Hematopoietic multipotent progenitor cell treated with erythropoietin and hydrocortisone succinate and interleukin-3 and kit ligand, for 15 days (in vitro differentiated cells): Measurements from ENCODE around the gene TSSK2.
"Not testable (repeated sequence)": the region's sequence is repeated elsewhere in the genome, so short reads cannot be mapped to it uniquely, and the experiment has no call there.

Source experiments
- DNase-seq: peaks from one replicate; pipeline ENCODE4 v3.0.0-alpha.2; 2015; ENCODE audit warnings: low spot score

Gene TSSK2

GRCh38 chr22:19130959-19131684 lies at the start of gene TSSK2:
Gene TSSK2 (plus strand): TSS chr22:19131308. CDS start chr22:19131400, 92 bp downstream.
- DNase-seq = no peak

DNA sequence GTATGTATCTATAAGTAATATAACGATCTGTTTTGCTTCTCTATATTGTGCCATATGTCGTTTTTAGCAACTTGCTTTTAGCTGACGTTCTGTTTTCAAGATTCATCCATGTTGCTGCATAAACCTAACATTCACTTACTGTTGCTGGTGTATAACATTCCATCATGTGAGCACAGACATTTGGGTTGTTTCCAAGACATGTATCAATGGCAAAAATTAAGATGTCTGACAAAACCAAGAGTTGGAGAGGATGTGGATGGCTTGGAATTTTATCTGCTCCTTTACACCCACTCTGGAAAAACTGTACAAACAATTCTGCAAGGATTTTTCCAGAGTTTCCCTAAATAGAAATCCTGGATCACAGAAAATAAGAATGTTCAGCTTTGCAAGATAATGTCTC lies 49.8 kb upstream of the TSSK2 start:
- no peak for DNase-seq

DNA sequence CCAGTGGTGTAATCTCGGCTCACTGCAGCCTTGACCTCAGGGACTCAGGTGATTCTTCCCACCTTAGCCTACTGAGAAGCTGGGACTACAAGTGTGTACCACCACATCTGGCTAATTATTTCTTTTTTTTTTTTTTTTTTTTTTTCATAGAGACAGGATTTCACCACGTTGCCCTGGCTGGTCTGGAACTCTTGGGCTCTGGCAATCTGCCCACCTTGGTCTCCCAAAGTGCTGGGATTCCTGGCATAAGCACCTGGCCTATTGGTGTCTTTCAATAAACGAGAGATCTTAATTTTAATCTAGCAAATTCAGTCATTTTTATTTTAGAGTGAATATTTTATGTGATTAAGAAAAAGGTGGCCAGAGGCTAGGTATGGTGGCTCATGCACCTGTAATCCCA lies 49.0 kb upstream of the TSSK2 start:
- no peak for DNase-seq

- no peak for DNase-seq
Measured at GRCh38 chr22:19082793-19083192, 48.3 kb upstream of the TSSK2 start.

DNA sequence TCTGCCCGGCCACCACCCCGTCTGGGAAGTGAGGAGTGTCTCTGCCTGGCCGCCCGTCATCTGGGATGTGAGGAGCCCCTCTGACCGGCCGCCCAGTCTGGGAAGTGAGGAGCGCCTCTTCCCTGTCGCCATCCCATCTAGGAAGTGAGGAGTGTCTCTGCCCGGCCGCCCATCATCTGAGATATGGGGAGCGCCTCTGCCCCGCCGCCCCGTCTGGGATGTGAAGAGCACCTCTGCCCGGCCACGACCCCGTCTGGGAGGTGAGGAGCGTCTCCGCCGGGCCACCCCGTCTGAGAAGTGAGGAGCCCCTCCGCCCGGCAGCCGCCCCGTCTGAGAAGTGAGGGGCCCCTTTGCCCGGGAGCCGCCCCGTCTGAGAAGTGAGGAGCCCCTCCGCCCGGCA lies 47.0 kb upstream of the TSSK2 start:
- DNase-seq = not testable (repeated sequence)

GRCh38 chr22:19084586-19084985 lies 46.5 kb upstream of the TSSK2 start:
- not testable (repeated sequence) for DNase-seq

GRCh38 chr22:19085233-19085718 lies 45.8 kb upstream of the TSSK2 start:
- peak; percentile 26 for DNase-seq

- DNase-seq = no peak
Measured at GRCh38 chr22:19086417-19086816, 44.7 kb upstream of the TSSK2 start.

DNA sequence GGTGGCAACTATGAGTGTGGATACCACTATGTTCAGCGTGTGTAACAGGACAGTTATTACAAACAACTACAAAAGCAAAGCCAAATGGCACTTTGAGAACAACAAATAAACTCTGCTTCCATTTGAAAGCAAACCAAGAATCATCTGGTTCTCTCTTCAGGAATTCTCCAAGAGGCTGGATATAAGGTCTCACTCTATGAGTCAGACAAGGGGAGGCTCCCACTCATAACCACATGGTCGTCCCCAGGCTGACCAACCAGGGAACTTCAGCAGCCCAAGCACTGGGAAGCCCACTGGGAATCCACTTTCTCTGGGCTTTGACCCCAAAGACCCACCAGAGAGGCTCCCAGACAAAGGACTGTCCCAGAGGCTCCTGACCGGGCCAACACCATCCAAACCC lies 44.2 kb upstream of the TSSK2 start:
- DNase-seq = no peak

- no peak for DNase-seq
Measured at GRCh38 chr22:19088866-19089595, 42.1 kb upstream of the TSSK2 start.

GRCh38 chr22:19090183-19090582 lies 40.9 kb upstream of the TSSK2 start:
- no peak for DNase-seq

DNA sequence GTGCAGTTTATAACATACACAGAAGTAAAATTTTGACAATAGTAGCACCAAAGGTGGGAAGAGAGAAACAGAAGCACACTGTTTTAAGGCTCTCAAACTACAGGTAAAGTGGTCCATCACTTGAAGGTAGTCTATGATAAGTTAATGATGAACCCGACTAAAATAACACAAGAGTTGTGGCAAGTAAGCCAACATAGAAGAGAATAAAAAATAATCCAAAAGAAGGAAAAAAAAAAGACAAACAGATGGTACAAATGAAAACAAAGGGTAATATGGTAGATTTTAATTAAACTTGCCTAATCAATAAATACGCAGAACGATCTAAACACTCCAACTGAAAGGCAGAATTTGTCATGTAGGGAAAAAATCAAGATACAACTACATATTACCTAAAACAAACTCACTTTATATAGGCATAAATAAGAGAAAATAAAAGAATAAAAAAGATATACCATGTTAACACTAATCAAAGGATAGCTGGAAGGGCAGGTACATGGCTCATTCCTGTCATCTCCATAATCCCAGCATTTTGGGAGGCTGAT lies 40.5 kb upstream of the TSSK2 start:
- no peak for DNase-seq

- no peak for DNase-seq
Measured at GRCh38 chr22:19092725-19093124, 38.4 kb upstream of the TSSK2 start.

DNA sequence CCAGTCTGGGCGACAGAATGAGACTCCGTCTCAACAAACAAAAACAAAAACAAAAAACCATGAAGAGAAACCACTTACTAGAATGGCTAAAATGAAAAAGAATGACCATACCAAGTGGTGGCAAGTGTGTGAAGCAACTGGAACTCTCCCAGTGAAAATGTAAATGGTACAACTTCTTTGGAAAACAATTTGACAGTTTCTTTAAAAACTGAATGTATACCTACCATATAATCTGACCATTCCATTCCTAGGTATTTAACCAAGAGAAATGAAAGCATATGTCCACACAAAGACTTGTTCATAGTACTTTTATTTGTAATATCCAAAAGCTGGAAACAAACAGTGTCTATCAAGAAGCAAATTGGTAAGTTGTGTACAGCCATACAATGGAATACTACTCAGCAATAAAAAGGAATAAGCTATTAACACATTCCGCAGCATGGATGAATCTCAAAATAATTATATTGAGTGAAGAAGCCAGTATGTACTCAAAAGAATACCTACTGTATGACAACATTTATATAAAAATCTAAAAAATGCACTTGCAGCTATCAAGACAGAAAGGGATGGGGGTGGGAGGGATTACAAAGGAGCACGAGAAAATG lies 36.6 kb upstream of the TSSK2 start:
- no peak for DNase-seq

DNA sequence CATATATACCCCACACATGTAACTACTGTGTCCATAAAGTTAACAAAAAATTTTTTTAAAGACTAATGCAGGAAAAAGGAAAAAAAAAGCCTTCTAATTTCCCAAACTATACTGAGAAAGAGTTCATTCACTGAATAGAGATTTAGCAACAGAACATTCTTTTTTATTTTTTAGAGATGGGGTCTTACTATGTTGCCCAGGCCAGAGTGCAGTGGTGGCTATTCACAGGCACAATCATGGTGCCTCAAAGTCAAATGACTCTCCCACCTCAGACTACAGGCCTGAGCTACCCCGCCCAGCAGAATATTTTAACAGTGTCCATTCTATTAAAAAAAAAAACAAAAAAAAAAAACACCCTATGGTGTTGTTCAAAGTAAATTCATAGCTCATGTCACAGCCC lies 34.6 kb upstream of the TSSK2 start:
- DNase-seq = no peak

GRCh38 chr22:19097518-19097917 lies 33.6 kb upstream of the TSSK2 start:
- DNase-seq = no peak

- DNase-seq = no peak
Measured at GRCh38 chr22:19098157-19098556, 33.0 kb upstream of the TSSK2 start.

GRCh38 chr22:19103880-19104821 lies 27.0 kb upstream of the TSSK2 start:
- no peak for DNase-seq

DNA sequence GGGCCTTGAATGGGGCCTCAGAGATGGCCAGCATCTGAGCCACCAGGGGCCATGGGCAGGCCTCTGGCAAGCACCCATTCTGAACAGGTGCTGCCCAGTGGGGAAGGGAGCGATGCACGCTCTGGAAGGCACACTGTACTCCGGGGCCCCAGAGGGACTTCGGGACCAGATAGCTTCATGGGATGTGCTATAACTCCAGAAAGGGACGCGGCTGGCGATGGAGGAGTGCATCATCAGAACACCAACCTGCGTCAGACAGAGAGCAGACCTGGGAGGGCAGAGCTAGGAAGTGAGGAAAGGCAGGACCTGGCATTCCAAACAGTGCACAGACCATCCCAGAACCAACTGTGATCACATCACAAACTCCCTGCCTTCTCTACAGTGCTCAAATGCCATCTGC lies 25.7 kb upstream of the TSSK2 start:
- DNase-seq = no peak

DNA sequence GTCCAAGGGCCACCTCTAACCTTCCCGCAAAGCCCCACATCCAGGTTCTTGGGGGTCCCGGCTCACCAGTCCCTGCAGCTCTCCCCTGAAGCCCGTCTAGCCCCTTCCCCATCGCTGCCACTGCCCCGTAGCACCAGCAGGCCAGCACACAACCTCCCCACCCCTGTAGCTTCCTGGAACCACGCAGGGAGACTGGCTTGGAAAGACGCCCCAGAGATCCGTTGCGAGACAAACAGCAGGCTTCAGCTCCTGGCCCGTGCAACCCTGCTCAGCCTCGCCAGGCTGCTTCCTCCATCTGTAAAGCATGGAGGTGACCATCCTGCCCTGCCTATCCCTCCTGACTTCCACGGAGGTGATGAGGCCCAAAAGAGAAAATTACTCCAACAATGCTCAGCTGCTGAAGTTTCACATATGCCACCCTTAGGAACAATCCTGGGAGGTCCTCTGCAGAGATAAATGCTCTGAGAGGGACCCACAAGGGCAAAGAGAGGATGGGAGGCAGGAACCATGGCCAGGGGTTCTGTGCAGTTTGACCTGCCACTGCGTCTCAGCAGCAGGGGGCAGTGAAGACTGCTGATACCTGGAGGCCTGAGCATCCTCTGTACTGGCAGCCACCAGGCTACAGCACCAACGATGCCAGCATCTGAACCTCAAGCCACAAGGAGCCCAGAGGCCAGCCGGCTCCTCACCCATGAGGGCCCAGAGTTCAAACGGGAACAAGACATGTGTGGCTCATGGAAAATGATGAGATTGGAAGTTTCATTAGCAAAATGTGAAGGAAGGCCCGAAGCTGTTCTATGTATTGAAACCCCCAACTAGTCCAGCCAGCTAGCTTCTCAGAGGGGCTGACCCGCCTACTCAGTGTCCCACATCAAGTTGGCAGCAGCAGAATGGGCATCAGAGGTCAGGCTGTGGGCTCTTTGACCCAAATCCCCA lies 25.0 kb upstream of the TSSK2 start:
- DNase-seq = peak; percentile 66
